ENCODE data around the gene SH3PXD2A.
A peak's percentile ranks its signal among the peaks of the same experiment; 100 is the strongest.
"Not testable (repeated sequence)": the region's sequence is repeated elsewhere in the genome, so short reads cannot be mapped to it uniquely, and the experiment has no call there.

SH3PXD2A gene

GRCh38 chr10:103663236-103663635 lies 192.1 kb downstream of the SH3PXD2A start:
- H3K4me3 ChIP-seq (ENCODE audit: low read depth, low read length), result no peak overlapping the region
- no peak for DNase-seq (ENCODE audit: low read depth)
- no peak for TF ChIP-seq CTCF (IDR thresholded peaks at IDR 0.05; ENCODE audit: control insufficient read depth, extremely low read depth, insufficient read depth)

GRCh38 chr10:103662704-103663103 lies 192.7 kb downstream of the SH3PXD2A start:
- DNase-seq (ENCODE audit: low read depth); H3K4me3 ChIP-seq (ENCODE audit: low read depth, low read length): not testable (repeated sequence)

GRCh38 chr10:103661198-103661950 lies 194.0 kb downstream of the SH3PXD2A start:
- TF ChIP-seq CTCF (IDR thresholded peaks at IDR 0.05; ENCODE audit: control insufficient read depth, extremely low read depth, insufficient read depth), result no peak
- no peak overlapping the region for H3K4me3 ChIP-seq (ENCODE audit: low read depth, low read length)
- DNase-seq (ENCODE audit: low read depth), result no peak

- no peak for DNase-seq (ENCODE audit: low read depth)
- H3K4me3 ChIP-seq (ENCODE audit: low read depth, low read length), result peak overlapping the region; percentile 54
- 0 out of 2 replicates have a peak, but pooled peaks have one; percentile 8 for TF ChIP-seq CTCF (IDR thresholded peaks at IDR 0.05; ENCODE audit: control insufficient read depth, extremely low read depth, insufficient read depth)
Observed at GRCh38 chr10:103660364-103661197, 194.8 kb downstream of the SH3PXD2A start.

GRCh38 chr10:103659674-103660363 lies 195.6 kb downstream of the SH3PXD2A start:
- peak overlapping the region; percentile 54 for H3K4me3 ChIP-seq (ENCODE audit: low read depth, low read length)
- DNase-seq (ENCODE audit: low read depth), result peak; percentile 23
- no peak for TF ChIP-seq CTCF (IDR thresholded peaks at IDR 0.05; ENCODE audit: control insufficient read depth, extremely low read depth, insufficient read depth)

GRCh38 chr10:103658049-103658577 lies 197.3 kb downstream of the SH3PXD2A start:
- DNase-seq (ENCODE audit: low read depth), result no peak
- no peak overlapping the region for H3K4me3 ChIP-seq (ENCODE audit: low read depth, low read length)
- no peak for TF ChIP-seq CTCF (IDR thresholded peaks at IDR 0.05; ENCODE audit: control insufficient read depth, extremely low read depth, insufficient read depth)

All from LNCaP clone FGC (cell line).